NCI-H1930 (cell line): ENCODE measurements around the gene ALCAM.
A peak's percentile ranks its signal among the peaks of the same experiment; 100 is the strongest.

Experiments used
- DNase-seq, 2 experiments: peaks; one replicate each; lab custom pipeline; 2025; lab: John Stamatoyannopoulos, UW

Gene ALCAM

GRCh38 chr3:105490045-105490444 is 123.3 kb downstream of the ALCAM start:
- no peak for DNase-seq

- DNase-seq: no peak
Measured at GRCh38 chr3:105493305-105493892, 126.7 kb downstream of the ALCAM start.

GRCh38 chr3:105495021-105495420 is 128.3 kb downstream of the ALCAM start:
- no peak for DNase-seq

- DNase-seq: no peak
Measured at GRCh38 chr3:105496343-105496742, 129.6 kb downstream of the ALCAM start.

- DNase-seq: no peak
Measured at GRCh38 chr3:105497386-105497785, 130.7 kb downstream of the ALCAM start.

GRCh38 chr3:105499961-105500360 is 133.3 kb downstream of the ALCAM start:
- no peak for DNase-seq

- no peak for DNase-seq
Measured at GRCh38 chr3:105502333-105502732, 135.6 kb downstream of the ALCAM start.

GRCh38 chr3:105503191-105503593 is 136.5 kb downstream of the ALCAM start:
- no peak for DNase-seq

GRCh38 chr3:105504440-105504951 is 137.8 kb downstream of the ALCAM start:
- no peak for DNase-seq

- no peak for DNase-seq
Measured at GRCh38 chr3:105505170-105505569, 138.5 kb downstream of the ALCAM start.

- DNase-seq: no peak
Measured at GRCh38 chr3:105511031-105511430, 144.3 kb downstream of the ALCAM start.

- DNase-seq: no peak
Measured at GRCh38 chr3:105512061-105512460, 145.4 kb downstream of the ALCAM start.

- no peak for DNase-seq
Measured at GRCh38 chr3:105513042-105513441, 146.3 kb downstream of the ALCAM start.

- no peak for DNase-seq
Measured at GRCh38 chr3:105513886-105514285, 147.2 kb downstream of the ALCAM start.

GRCh38 chr3:105515372-105515771 is 148.7 kb downstream of the ALCAM start:
- no peak for DNase-seq

- DNase-seq: no peak
Measured at GRCh38 chr3:105516972-105517371, 150.3 kb downstream of the ALCAM start.

GRCh38 chr3:105518203-105518602 is 151.5 kb downstream of the ALCAM start:
- DNase-seq: no peak

- peak in 1 of 2 experiments; percentile 23 for DNase-seq
Measured at GRCh38 chr3:105518806-105519418, 152.2 kb downstream of the ALCAM start.

GRCh38 chr3:105521770-105522169 is 155.1 kb downstream of the ALCAM start:
- no peak for DNase-seq

- no peak for DNase-seq
Measured at GRCh38 chr3:105523501-105523900, 156.8 kb downstream of the ALCAM start.

GRCh38 chr3:105525531-105525930 is 158.8 kb downstream of the ALCAM start:
- no peak for DNase-seq

GRCh38 chr3:105526360-105527111 is 159.8 kb downstream of the ALCAM start:
- DNase-seq: no peak

GRCh38 chr3:105527535-105527934 is 160.8 kb downstream of the ALCAM start:
- DNase-seq: no peak
